Measurements from ENCODE around the gene MKS1.

DNA sequence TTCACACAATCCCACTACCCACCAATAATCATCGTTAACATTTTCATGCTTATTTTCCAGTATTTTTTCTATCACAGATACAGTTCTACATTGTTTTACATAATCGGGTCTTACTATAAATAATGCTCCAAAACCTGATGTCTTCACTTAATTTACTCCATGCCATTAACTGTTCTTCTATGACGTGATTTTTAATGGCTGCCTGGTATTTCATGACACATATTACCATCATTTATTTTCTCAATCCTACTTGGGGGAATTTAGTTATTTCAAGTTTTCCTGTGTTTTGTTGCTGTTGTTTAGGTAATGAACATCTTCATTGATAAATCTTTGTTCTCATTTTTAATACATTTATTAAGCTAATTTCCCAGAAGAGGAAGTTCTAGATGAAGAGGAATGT is 34.0 kb upstream of the MKS1 start:
- TF ChIP-seq, protein P1, sequence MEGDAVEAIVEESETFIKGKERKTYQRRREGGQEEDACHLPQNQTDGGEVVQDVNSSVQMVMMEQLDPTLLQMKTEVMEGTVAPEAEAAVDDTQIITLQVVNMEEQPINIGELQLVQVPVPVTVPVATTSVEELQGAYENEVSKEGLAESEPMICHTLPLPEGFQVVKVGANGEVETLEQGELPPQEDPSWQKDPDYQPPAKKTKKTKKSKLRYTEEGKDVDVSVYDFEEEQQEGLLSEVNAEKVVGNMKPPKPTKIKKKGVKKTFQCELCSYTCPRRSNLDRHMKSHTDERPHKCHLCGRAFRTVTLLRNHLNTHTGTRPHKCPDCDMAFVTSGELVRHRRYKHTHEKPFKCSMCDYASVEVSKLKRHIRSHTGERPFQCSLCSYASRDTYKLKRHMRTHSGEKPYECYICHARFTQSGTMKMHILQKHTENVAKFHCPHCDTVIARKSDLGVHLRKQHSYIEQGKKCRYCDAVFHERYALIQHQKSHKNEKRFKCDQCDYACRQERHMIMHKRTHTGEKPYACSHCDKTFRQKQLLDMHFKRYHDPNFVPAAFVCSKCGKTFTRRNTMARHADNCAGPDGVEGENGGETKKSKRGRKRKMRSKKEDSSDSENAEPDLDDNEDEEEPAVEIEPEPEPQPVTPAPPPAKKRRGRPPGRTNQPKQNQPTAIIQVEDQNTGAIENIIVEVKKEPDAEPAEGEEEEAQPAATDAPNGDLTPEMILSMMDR (IDR thresholded peaks at IDR 0.05; ENCODE audit: poor library complexity): no peak
- TF ChIP-seq EZH2 (IDR thresholded peaks at IDR 0.05; ENCODE audit: borderline replicate concordance) (no peak), EZH2phosphoT487 (IDR thresholded peaks at IDR 0.05; ENCODE audit: low read depth, severe bottlenecking, unreplicated experiment) (no peak)
